GM23338 (cell line): Measurements from ENCODE around the gene FSTL3.

Source experiments
- EZH2 ChIP-seq: fragments of 200-600 bp; sonication (generic); IDR thresholded peaks from one replicate; pipeline ENCODE4 v1.8.0; 2017; ENCODE audit warnings: antibody characterized with exemption, mild to moderate bottlenecking, low read depth; ENCODE audit not compliant: unreplicated experiment
- JUNB ChIP-seq: IDR thresholded peaks from one replicate; pipeline ENCODE4 v1.6.1; 2016; ENCODE audit warnings: antibody characterized with exemption; ENCODE audit not compliant: unreplicated experiment
- NANOG ChIP-seq: IDR thresholded peaks from 2 replicates; pipeline ENCODE4 v1.6.1; 2016; ENCODE audit warnings: antibody characterized with exemption, borderline replicate concordance
- POLR2AphosphoS5 ChIP-seq: IDR thresholded peaks from 2 replicates; pipeline ENCODE4 v1.6.1; 2016; ENCODE audit warnings: antibody characterized with exemption, low read depth
- TF ChIP-seq, protein P1 (sequence below), 2 experiments: fragments of 200-600 bp in 1 of 2; sonication (generic) in 1 of 2; conservative IDR thresholded peaks; 2 replicates each; pipeline versions ENCODE4 v1.5.1 to v1.6.1; 2016 to 2017; ENCODE audit warnings: antibody characterized with exemption in 2 of 2, low read depth in 2 of 2, mild to moderate bottlenecking in 2 of 2, moderate library complexity in 1 of 2
- TF ChIP-seq, protein P2 (sequence below): fragments of 250-450 bp; sonication (Bioruptor Pico); IDR thresholded peaks from 2 replicates; pipeline ENCODE4 v1.5.0; 2020; ENCODE audit warnings: mild to moderate bottlenecking, moderate library complexity
- TF ChIP-seq, protein P3 (sequence below): IDR thresholded peaks from one replicate; pipeline ENCODE4 v1.6.1; 2018; ENCODE audit warnings: antibody characterized with exemption; ENCODE audit not compliant: unreplicated experiment

DNA sequence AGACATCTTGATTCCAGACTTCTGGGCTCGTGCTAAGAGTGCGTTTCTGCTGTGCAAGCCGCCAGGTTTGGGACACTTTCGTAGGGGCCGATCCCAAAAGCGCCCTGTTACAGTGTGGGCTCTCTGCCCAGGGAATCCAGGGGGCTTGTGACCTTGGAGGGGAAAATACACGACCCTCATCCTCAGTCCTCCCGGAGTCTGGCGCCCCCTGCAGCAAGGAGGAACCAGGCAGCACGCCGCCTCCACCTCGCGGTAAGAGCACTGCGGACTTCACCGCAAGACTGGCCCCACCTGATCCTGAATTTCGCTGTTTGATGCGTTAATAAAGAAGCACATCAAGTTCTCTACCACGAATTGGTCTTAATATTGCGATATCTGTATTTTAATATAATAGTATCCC lies 48.0 kb upstream of the FSTL3 start:
- TF ChIP-seq, protein P1, sequence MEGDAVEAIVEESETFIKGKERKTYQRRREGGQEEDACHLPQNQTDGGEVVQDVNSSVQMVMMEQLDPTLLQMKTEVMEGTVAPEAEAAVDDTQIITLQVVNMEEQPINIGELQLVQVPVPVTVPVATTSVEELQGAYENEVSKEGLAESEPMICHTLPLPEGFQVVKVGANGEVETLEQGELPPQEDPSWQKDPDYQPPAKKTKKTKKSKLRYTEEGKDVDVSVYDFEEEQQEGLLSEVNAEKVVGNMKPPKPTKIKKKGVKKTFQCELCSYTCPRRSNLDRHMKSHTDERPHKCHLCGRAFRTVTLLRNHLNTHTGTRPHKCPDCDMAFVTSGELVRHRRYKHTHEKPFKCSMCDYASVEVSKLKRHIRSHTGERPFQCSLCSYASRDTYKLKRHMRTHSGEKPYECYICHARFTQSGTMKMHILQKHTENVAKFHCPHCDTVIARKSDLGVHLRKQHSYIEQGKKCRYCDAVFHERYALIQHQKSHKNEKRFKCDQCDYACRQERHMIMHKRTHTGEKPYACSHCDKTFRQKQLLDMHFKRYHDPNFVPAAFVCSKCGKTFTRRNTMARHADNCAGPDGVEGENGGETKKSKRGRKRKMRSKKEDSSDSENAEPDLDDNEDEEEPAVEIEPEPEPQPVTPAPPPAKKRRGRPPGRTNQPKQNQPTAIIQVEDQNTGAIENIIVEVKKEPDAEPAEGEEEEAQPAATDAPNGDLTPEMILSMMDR (conservative IDR thresholded peaks at IDR 0.05; ENCODE audit: low read depth in 2 of 2): peak; percentile 79 to 88
- TF ChIP-seq NANOG (no peak), POLR2AphosphoS5 (no peak), EZH2 (no peak), JUNB (no peak)
- TF ChIP-seq, protein P2, sequence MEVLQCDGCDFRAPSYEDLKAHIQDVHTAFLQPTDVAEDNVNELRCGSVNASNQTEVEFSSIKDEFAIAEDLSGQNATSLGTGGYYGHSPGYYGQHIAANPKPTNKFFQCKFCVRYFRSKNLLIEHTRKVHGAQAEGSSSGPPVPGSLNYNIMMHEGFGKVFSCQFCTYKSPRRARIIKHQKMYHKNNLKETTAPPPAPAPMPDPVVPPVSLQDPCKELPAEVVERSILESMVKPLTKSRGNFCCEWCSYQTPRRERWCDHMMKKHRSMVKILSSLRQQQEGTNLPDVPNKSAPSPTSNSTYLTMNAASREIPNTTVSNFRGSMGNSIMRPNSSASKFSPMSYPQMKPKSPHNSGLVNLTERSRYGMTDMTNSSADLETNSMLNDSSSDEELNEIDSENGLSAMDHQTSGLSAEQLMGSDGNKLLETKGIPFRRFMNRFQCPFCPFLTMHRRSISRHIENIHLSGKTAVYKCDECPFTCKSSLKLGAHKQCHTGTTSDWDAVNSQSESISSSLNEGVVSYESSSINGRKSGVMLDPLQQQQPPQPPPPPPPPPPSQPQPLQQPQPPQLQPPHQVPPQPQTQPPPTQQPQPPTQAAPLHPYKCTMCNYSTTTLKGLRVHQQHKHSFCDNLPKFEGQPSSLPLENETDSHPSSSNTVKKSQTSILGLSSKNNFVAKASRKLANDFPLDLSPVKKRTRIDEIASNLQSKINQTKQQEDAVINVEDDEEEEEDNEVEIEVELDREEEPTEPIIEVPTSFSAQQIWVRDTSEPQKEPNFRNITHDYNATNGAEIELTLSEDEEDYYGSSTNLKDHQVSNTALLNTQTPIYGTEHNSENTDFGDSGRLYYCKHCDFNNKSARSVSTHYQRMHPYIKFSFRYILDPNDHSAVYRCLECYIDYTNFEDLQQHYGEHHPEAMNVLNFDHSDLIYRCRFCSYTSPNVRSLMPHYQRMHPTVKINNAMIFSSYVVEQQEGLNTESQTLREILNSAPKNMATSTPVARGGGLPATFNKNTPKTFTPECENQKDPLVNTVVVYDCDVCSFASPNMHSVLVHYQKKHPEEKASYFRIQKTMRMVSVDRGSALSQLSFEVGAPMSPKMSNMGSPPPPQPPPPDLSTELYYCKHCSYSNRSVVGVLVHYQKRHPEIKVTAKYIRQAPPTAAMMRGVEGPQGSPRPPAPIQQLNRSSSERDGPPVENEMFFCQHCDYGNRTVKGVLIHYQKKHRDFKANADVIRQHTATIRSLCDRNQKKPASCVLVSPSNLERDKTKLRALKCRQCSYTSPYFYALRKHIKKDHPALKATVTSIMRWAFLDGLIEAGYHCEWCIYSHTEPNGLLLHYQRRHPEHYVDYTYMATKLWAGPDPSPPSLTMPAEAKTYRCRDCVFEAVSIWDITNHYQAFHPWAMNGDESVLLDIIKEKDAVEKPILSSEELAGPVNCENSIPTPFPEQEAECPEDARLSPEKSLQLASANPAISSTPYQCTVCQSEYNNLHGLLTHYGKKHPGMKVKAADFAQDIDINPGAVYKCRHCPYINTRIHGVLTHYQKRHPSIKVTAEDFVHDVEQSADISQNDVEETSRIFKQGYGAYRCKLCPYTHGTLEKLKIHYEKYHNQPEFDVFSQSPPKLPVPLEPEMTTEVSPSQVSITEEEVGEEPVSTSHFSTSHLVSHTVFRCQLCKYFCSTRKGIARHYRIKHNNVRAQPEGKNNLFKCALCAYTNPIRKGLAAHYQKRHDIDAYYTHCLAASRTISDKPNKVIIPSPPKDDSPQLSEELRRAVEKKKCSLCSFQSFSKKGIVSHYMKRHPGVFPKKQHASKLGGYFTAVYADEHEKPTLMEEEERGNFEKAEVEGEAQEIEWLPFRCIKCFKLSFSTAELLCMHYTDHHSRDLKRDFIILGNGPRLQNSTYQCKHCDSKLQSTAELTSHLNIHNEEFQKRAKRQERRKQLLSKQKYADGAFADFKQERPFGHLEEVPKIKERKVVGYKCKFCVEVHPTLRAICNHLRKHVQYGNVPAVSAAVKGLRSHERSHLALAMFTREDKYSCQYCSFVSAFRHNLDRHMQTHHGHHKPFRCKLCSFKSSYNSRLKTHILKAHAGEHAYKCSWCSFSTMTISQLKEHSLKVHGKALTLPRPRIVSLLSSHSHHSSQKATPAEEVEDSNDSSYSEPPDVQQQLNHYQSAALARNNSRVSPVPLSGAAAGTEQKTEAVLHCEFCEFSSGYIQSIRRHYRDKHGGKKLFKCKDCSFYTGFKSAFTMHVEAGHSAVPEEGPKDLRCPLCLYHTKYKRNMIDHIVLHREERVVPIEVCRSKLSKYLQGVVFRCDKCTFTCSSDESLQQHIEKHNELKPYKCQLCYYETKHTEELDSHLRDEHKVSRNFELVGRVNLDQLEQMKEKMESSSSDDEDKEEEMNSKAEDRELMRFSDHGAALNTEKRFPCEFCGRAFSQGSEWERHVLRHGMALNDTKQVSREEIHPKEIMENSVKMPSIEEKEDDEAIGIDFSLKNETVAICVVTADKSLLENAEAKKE (CRISPR knock-in tag): no peak
- TF ChIP-seq, protein P3, sequence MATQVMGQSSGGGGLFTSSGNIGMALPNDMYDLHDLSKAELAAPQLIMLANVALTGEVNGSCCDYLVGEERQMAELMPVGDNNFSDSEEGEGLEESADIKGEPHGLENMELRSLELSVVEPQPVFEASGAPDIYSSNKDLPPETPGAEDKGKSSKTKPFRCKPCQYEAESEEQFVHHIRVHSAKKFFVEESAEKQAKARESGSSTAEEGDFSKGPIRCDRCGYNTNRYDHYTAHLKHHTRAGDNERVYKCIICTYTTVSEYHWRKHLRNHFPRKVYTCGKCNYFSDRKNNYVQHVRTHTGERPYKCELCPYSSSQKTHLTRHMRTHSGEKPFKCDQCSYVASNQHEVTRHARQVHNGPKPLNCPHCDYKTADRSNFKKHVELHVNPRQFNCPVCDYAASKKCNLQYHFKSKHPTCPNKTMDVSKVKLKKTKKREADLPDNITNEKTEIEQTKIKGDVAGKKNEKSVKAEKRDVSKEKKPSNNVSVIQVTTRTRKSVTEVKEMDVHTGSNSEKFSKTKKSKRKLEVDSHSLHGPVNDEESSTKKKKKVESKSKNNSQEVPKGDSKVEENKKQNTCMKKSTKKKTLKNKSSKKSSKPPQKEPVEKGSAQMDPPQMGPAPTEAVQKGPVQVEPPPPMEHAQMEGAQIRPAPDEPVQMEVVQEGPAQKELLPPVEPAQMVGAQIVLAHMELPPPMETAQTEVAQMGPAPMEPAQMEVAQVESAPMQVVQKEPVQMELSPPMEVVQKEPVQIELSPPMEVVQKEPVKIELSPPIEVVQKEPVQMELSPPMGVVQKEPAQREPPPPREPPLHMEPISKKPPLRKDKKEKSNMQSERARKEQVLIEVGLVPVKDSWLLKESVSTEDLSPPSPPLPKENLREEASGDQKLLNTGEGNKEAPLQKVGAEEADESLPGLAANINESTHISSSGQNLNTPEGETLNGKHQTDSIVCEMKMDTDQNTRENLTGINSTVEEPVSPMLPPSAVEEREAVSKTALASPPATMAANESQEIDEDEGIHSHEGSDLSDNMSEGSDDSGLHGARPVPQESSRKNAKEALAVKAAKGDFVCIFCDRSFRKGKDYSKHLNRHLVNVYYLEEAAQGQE: no peak
